Immature natural killer cell (primary cell): ENCODE measurements around the gene TUBGCP2. TPM values are rescaled to one million over a fixed set of nuclear protein-coding genes. Genes with fewer than 3 reads are reported as not detected.
A peak's percentile ranks its signal among the peaks of the same experiment; 100 is the strongest.

Source experiments
- DNase-seq, 3 donors: peaks; one replicate each; pipeline ENCODE4 v3.0.0; 2022; ENCODE audit warnings: mixed read lengths in 1 of 3
- H3K27ac Mint-ChIP-seq, 6 donors: one replicate each; pipeline ENCODE4 v1.8.0; 2020; ENCODE audit warnings: mixed read lengths in 6 of 6, mild to moderate bottlenecking in 5 of 6, inconsistent platforms in 4 of 6, moderate library complexity in 3 of 6
- H3K27me3 Mint-ChIP-seq, 3 donors: one replicate each; pipeline ENCODE4 v1.8.0; 2020 to 2021; ENCODE audit warnings: low read depth in 3 of 3, mild to moderate bottlenecking in 3 of 3, mixed read lengths in 3 of 3, moderate library complexity in 3 of 3, inconsistent platforms in 1 of 3
- H3K36me3 Mint-ChIP-seq, 3 donors: one replicate each; pipeline ENCODE4 v1.8.0; 2020; ENCODE audit warnings: mixed read lengths in 3 of 3, inconsistent platforms in 2 of 3, mild to moderate bottlenecking in 2 of 3
- H3K4me1 Mint-ChIP-seq, 2 donors: one replicate each; pipeline ENCODE4 v1.8.0; 2020; ENCODE audit warnings: inconsistent platforms in 2 of 2, mild to moderate bottlenecking in 2 of 2, mixed read lengths in 2 of 2, moderate library complexity in 1 of 2
- H3K4me3 Mint-ChIP-seq, 5 donors: one replicate each; pipeline ENCODE4 v1.8.0; 2020; ENCODE audit warnings: mild to moderate bottlenecking in 5 of 5, mixed read lengths in 5 of 5, inconsistent platforms in 3 of 5, moderate library complexity in 3 of 5
- H3K9me3 Mint-ChIP-seq, 6 donors: one replicate each; pipeline ENCODE4 v1.8.0; 2020; ENCODE audit warnings: mild to moderate bottlenecking in 6 of 6, mixed read lengths in 6 of 6, inconsistent platforms in 4 of 6, moderate library complexity in 3 of 6
- polyA plus RNA-seq, 3 donors: library from polyadenylated mRNA; unstranded; fragments of 300-500 nt; fragmentation: Illumina TruSeq; gene quantifications; one replicate each; pipeline ENCODE4 v1.2.3, GENCODE V29; 2021

TUBGCP2 gene
- polyA plus RNA-seq, 3 donors from 2014 or later, result 11.0 to 44.3 (median 27.5) TPM

- H3K9me3 Mint-ChIP-seq, result no peaks in the 10 kb centered on the region
- no peaks in the 10 kb centered on the region for H3K36me3 Mint-ChIP-seq
- H3K4me1 Mint-ChIP-seq, result no peaks in the 10 kb centered on the region
- no peak for DNase-seq
- no peak overlapping the region for H3K4me3 Mint-ChIP-seq
- no peak overlapping the region for H3K27ac Mint-ChIP-seq
- peaks cover 2 to 7% (median 3%) of the 10 kb centered on the region in 3 donors for H3K27me3 Mint-ChIP-seq
Observed at GRCh38 chr10:133251388-133252222, 57.1 kb downstream of the TUBGCP2 start.

- H3K9me3 Mint-ChIP-seq, result no peaks in the 10 kb centered on the region
- peaks cover 2 to 7% (median 3%) of the 10 kb centered on the region in 3 donors for H3K27me3 Mint-ChIP-seq
- no peak for DNase-seq
- H3K27ac Mint-ChIP-seq, result peak overlapping the region in 3 of 6 donors; percentile 2 to 57 (median 24)
- no peak overlapping the region for H3K4me3 Mint-ChIP-seq
- H3K36me3 Mint-ChIP-seq, result no peaks in the 10 kb centered on the region
- H3K4me1 Mint-ChIP-seq, result no peaks in the 10 kb centered on the region
Observed at GRCh38 chr10:133249975-133250754, 58.5 kb downstream of the TUBGCP2 start.

- Mint-ChIP-seq H3K36me3 (no peaks in the 10 kb centered on the region), H3K9me3 (no peaks in the 10 kb centered on the region), H3K4me1 (no peaks in the 10 kb centered on the region), H3K4me3 (no peak overlapping the region), H3K27me3 (peaks cover 0 to 4% (median 2%) of the 10 kb centered on the region in 3 donors), H3K27ac (peak overlapping the region in 3 of 6 donors; percentile 32 to 65 (median 60))
- no peak for DNase-seq
Observed at GRCh38 chr10:133249094-133249780, 59.4 kb downstream of the TUBGCP2 start.

GRCh38 chr10:133248334-133248715 is 60.3 kb downstream of the TUBGCP2 start:
- H3K4me1 Mint-ChIP-seq, result no peaks in the 10 kb centered on the region
- H3K36me3 Mint-ChIP-seq, result no peaks in the 10 kb centered on the region
- H3K9me3 Mint-ChIP-seq, result no peaks in the 10 kb centered on the region
- H3K27me3 Mint-ChIP-seq, result peaks cover 0 to 4% (median 2%) of the 10 kb centered on the region in 3 donors
- no peak overlapping the region for H3K27ac Mint-ChIP-seq
- no peak for DNase-seq
- no peak overlapping the region for H3K4me3 Mint-ChIP-seq

GRCh38 chr10:133247681-133248333 is 60.9 kb downstream of the TUBGCP2 start:
- Mint-ChIP-seq H3K4me3 (no peak overlapping the region), H3K36me3 (no peaks in the 10 kb centered on the region), H3K9me3 (no peaks in the 10 kb centered on the region), H3K4me1 (peaks cover 0 to 4% of the 10 kb centered on the region in 2 donors), H3K27me3 (peaks cover 0 to 5% (median 4%) of the 10 kb centered on the region in 3 donors), H3K27ac (no peak overlapping the region)
- DNase-seq, result no peak

- Mint-ChIP-seq H3K36me3 (no peaks in the 10 kb centered on the region), H3K27me3 (peaks cover 0 to 10% (median 5%) of the 10 kb centered on the region in 3 donors), H3K27ac (no peak overlapping the region), H3K4me1 (peaks cover 7 to 18% of the 10 kb centered on the region in 2 donors), H3K9me3 (no peaks in the 10 kb centered on the region), H3K4me3 (no peak overlapping the region)
- DNase-seq, result no peak
Observed at GRCh38 chr10:133246236-133246626, 62.4 kb downstream of the TUBGCP2 start.

- Mint-ChIP-seq H3K9me3 (no peaks in the 10 kb centered on the region), H3K27me3 (peaks cover 0 to 13% (median 7%) of the 10 kb centered on the region in 3 donors), H3K36me3 (no peaks in the 10 kb centered on the region), H3K27ac (no peak overlapping the region), H3K4me1 (peaks cover 13 to 24% of the 10 kb centered on the region in 2 donors), H3K4me3 (no peak overlapping the region)
- no peak for DNase-seq
Observed at GRCh38 chr10:133245439-133246235, 63.0 kb downstream of the TUBGCP2 start.

- H3K4me3 Mint-ChIP-seq, result peak overlapping the region in 1 of 5 donors; percentile 26
- H3K4me1 Mint-ChIP-seq, result peaks cover 15 to 25% of the 10 kb centered on the region in 2 donors
- DNase-seq, result no peak
Observed at GRCh38 chr10:133243593-133243992, 65.1 kb downstream of the TUBGCP2 start.

GRCh38 chr10:133242611-133243356 is 65.9 kb downstream of the TUBGCP2 start:
- Mint-ChIP-seq H3K4me1 (peaks cover 15 to 26% of the 10 kb centered on the region in 2 donors), H3K9me3 (no peaks in the 10 kb centered on the region), H3K27ac (no peak overlapping the region), H3K36me3 (no peaks in the 10 kb centered on the region), H3K4me3 (peak overlapping the region; percentile 53 to 76 (median 71)), H3K27me3 (peaks cover 5 to 12% (median 12%) of the 10 kb centered on the region in 3 donors)
- no peak for DNase-seq

More at GRCh38 chr10:133243593-133243992, 65.1 kb downstream of the TUBGCP2 start:
- Mint-ChIP-seq H3K9me3 (no peaks in the 10 kb centered on the region), H3K27ac (no peak overlapping the region), H3K27me3 (peaks cover 4 to 12% (median 11%) of the 10 kb centered on the region in 3 donors), H3K36me3 (no peaks in the 10 kb centered on the region)

- DNase-seq, result peak; percentile 37 to 41 (median 41)
- Mint-ChIP-seq H3K27ac (peak overlapping the region in 2 of 6 donors; percentile 2 to 45), H3K9me3 (no peaks in the 10 kb centered on the region), H3K27me3 (peaks cover 5 to 12% (median 12%) of the 10 kb centered on the region in 3 donors), H3K36me3 (no peaks in the 10 kb centered on the region), H3K4me3 (peak overlapping the region; percentile 87 to 95 (median 90)), H3K4me1 (peaks cover 15 to 26% of the 10 kb centered on the region in 2 donors)
Observed at GRCh38 chr10:133241501-133242205, 67.0 kb downstream of the TUBGCP2 start.

- DNase-seq, result no peak
- Mint-ChIP-seq H3K27ac (no peak overlapping the region), H3K9me3 (no peaks in the 10 kb centered on the region), H3K36me3 (no peaks in the 10 kb centered on the region), H3K4me1 (peaks cover 15 to 29% of the 10 kb centered on the region in 2 donors), H3K27me3 (peaks cover 5 to 15% (median 14%) of the 10 kb centered on the region in 3 donors), H3K4me3 (no peak overlapping the region)
Observed at GRCh38 chr10:133239990-133240389, 68.7 kb downstream of the TUBGCP2 start.
